ENCODE results near the gene LPIN1.

The LPIN1 gene

GRCh38 chr2:11746376-11746806 lies at the start of gene LPIN1:
Gene LPIN1, plus strand, starts transcription at chr2:11746632. Its CDS starts 18,910 bp downstream, at chr2:11765542.
- peak within 1 kb of the TSS; percentile 92 for H3K27ac ChIP-seq
- no peak for TF ChIP-seq ZFX (IDR thresholded peaks at IDR 0.05)

GRCh38 chr2:11696736-11697102 lies 49.7 kb upstream of the LPIN1 start:
- H3K27ac ChIP-seq: no peak overlapping the region
- TF ChIP-seq ZFX (IDR thresholded peaks at IDR 0.05): no peak
- no peak for TF ChIP-seq CTCF (conservative IDR thresholded peaks at IDR 0.05)

- TF ChIP-seq ZFX (IDR thresholded peaks at IDR 0.05): no peak
- TF ChIP-seq CTCF (conservative IDR thresholded peaks at IDR 0.05): no peak
- no peak overlapping the region for H3K27ac ChIP-seq
Observed at GRCh38 chr2:11697103-11697871, 49.1 kb upstream of the LPIN1 start.

GRCh38 chr2:11698009-11698922 lies 48.2 kb upstream of the LPIN1 start:
- H3K27ac ChIP-seq: no peak overlapping the region

GRCh38 chr2:11699686-11700670 lies 46.5 kb upstream of the LPIN1 start:
- no peak overlapping the region for H3K27ac ChIP-seq
- no peak for TF ChIP-seq ZFX (IDR thresholded peaks at IDR 0.05)
- no peak for TF ChIP-seq CTCF (conservative IDR thresholded peaks at IDR 0.05)

More at GRCh38 chr2:11698009-11698922, 48.2 kb upstream of the LPIN1 start:
- TF ChIP-seq CTCF (conservative IDR thresholded peaks at IDR 0.05) (no peak), ZFX (IDR thresholded peaks at IDR 0.05) (no peak)

- TF ChIP-seq CTCF (conservative IDR thresholded peaks at IDR 0.05) (no peak), ZFX (IDR thresholded peaks at IDR 0.05) (no peak)
- no peak overlapping the region for H3K27ac ChIP-seq
Observed at GRCh38 chr2:11701206-11701605, 45.2 kb upstream of the LPIN1 start.

- no peak for TF ChIP-seq ZFX (IDR thresholded peaks at IDR 0.05)
- no peak for TF ChIP-seq CTCF (conservative IDR thresholded peaks at IDR 0.05)
- no peak overlapping the region for H3K27ac ChIP-seq
Observed at GRCh38 chr2:11701751-11702301, 44.6 kb upstream of the LPIN1 start.
